GM12872 (cell line): ENCODE data around the gene SHC4.

Experiments
- TF ChIP-seq, protein P1 (sequence below): IDR thresholded peaks from 3 replicates; pipeline ENCODE4 v1.5.1; 2011; ENCODE audit warnings: low read depth, mild to moderate bottlenecking, low read length, moderate library complexity; ENCODE audit not compliant: insufficient read depth

The SHC4 gene

DNA sequence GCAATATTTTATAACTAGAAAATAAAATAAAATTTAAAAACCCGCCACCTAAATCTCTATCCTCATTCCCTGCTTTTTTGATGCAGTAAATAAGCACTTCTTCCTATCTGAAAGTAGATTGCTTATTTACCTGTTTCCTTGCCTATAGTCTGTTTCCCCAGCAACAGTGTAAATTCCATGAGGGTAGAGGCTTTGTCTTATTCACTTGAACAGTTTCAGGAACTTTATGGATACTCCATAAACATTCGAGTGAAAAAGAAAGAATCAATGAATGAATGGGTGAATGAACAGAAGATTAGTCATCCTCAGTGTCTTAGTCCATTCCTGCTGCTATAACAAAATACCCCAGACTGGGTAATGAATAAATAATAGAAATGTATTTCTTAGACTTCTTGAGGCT, 41.7 kb downstream of the SHC4 start:
- TF ChIP-seq, protein P1, sequence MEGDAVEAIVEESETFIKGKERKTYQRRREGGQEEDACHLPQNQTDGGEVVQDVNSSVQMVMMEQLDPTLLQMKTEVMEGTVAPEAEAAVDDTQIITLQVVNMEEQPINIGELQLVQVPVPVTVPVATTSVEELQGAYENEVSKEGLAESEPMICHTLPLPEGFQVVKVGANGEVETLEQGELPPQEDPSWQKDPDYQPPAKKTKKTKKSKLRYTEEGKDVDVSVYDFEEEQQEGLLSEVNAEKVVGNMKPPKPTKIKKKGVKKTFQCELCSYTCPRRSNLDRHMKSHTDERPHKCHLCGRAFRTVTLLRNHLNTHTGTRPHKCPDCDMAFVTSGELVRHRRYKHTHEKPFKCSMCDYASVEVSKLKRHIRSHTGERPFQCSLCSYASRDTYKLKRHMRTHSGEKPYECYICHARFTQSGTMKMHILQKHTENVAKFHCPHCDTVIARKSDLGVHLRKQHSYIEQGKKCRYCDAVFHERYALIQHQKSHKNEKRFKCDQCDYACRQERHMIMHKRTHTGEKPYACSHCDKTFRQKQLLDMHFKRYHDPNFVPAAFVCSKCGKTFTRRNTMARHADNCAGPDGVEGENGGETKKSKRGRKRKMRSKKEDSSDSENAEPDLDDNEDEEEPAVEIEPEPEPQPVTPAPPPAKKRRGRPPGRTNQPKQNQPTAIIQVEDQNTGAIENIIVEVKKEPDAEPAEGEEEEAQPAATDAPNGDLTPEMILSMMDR = no peak

DNA sequence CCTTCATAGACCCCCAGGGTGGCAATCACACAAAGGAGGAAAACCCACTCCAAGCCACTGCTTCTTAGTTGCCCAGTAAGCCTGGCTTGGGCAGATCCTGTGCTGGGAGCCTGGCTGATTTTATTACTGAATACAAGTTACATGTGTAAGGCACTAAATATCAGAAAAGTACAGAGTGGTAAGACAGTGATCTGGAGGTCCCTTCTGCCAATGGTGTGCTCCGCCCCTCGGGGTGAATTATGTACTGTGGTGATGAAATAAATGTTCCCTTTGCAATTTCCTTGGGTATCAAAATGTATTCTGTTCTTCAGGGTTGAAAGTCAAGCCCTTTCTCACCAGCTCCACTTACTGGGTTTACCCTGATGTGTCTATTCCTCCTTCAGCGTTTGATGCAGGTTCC, 47.0 kb downstream of the SHC4 start:
- TF ChIP-seq, protein P1 = no peak

DNA sequence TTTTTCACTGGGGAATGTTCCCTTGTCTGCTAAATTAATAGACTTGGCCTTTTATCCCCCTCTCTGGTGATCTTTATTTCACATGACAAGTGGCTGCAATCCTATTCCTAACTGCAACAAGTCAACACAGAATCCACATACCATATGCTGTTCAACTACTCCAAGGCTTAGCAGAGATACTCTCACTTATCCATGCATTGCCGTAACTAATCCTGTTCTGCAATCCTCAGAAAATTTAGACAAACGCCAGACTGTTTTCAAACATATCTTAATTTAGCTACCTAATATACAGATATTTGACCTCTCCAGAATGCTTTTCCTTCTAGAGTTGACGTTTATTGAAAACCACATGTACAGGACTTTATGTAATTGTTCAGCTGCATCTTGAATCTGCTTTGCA, 47.9 kb downstream of the SHC4 start:
- TF ChIP-seq, protein P1 = no peak

DNA sequence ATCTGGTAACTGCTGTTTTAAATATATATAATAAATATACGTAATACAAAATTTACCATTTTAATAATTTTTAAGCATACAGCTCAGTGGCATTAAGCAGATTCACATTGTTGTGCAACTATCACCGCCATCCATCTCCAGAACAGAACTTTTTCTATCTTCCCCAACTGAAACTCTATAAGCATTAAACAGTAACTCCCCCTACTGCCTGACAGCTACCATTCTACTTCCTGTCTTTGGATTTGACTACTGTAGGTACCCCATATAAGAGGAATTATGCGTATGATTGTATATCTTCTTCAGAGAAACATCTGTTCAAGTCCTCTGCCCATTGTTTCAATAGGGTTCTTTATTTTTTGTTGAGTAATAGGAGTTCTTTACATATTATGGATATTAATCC, 49.0 kb downstream of the SHC4 start:
- TF ChIP-seq, protein P1 = no peak

DNA sequence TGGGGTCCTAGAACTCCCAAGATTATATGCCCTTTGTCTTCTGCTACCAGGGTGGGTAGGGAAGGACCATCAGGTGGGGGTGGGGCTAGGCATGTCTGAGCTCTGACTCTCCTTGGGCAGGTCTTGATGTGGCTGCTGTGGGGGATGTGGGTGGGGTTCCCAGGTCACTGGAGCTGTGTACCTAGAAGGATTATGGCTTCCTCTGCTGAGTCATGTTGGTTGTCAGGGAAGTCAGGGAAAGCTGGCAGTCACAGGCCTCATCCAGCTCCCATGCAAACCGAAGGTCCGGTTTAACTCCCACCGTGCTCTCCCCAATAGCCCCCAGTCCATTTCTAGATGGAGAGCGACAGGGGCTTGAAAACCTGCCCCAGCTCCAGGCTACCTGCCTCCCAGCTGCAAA, 50.6 kb downstream of the SHC4 start:
- TF ChIP-seq, protein P1 = no peak

DNA sequence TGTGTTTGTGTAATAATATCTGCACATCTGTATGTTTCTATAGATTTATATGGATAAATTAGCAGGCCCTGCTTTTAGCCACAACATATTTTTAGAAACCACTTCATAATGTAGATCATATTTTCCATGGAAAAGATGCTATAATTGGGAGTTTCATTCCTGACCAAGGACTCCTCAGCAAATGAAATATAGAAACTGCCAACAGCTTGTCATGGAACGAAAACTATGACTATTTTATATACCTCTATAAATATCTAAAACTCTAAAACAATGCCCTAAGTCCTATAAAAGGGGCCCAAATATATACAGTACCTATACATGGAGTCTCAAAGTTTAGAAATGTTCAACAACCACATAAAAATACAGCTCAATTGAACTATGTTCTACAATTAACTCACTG, 57.9 kb downstream of the SHC4 start:
- TF ChIP-seq, protein P1 = no peak

DNA sequence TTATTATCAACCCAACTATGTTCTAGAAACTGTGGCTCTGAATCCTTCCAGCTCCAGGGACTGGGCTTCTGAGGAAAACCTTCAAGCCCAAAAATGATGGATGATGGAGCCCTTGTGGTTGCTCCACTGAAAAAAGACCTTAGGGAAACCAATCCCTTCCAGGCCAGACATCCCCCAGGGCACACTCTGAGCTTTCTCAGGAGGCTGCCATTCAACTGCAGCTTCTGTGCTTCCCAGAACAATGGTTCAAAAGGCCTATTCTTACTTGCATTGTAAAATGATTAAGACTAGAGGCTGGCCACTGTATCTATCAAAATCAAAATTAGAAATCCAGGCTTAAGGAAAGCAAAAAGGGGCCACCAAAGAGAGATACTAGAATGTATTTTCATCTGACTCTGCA, 58.5 kb downstream of the SHC4 start:
- TF ChIP-seq, protein P1 = no peak

DNA sequence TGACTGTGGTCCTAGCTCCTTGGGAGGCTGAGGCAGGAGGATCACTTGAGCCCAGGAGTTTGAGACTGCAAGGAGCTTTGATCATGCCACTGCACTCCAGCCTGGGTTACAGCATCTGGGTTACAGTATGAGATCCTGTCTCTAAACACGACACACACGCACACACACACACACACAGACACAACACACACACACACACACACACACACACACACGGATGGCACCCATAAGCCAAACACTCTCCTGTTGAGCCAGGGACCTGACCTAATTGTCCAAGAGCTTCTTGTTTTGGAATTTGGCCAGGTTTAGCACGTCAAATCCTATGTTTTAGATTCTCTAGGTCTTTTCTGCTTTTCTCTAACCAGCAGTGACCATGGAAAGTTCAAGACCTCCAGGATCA, 59.0 kb downstream of the SHC4 start:
- TF ChIP-seq, protein P1 = no peak
